K562 (cell line): ENCODE measurements around the gene TBL1Y. TPM values are rescaled to one million over a fixed set of nuclear protein-coding genes. Genes with fewer than 3 reads are reported as not detected.

Source experiments
- ATAC-seq: fragments of 200-7000 bp; cut with Tn5 transposase; 3 replicates; pipeline ENCODE4 v1.9.1; 2020; ENCODE audit warnings: moderate library complexity
- BruUV-seq: library from RNA; stranded (reverse); fragments of 400-500 nt; replicated peaks from 2 replicates; lab custom pipeline; 2021; lab: Mats Ljungman, UMichigan
- CTCF ChIA-PET: fragments of 300-600 bp; formaldehyde crosslinking; extraction: SDS; loops from one replicate; lab custom pipeline; 2021; ENCODE audit warnings: low intra/inter-chr PET ratio; lab: Yijun Ruan, JAX
- POLR2A ChIA-PET: fragments of 300-600, 350-650 bp; sonication (Branson Sonifier 250); formaldehyde crosslinking; extraction: SDS; loops from one replicate; lab custom pipeline; 2021; ENCODE audit warnings: antibody characterized with exemption, inconsistent platforms; lab: Yijun Ruan, JAX
- DNase-seq, 4 experiments: peaks; one replicate each; pipeline versions ENCODE4 v3.0.0 to v3.0.0-alpha.2; 2011 to 2018; ENCODE audit warnings: low spot score in 3 of 4, mixed read lengths in 3 of 4; ENCODE audit errors: extremely low read depth in 1 of 4
- FAIRE-seq: peaks from 2 replicates; lab custom pipeline; 2011; peaks lifted over from hg19 to GRCh38; lab: Jason Lieb, UNC
- H2AFZ ChIP-seq: 2 replicates; pipeline ENCODE4 v1.6.0; 2011; ENCODE audit warnings: low read depth, low read length, control low read depth, inconsistent platforms
- H3K27ac ChIP-seq: fragments of 200-600 bp; 3 replicates; pipeline ENCODE4 v1.8.0; 2011; ENCODE audit warnings: low read depth, mild to moderate bottlenecking, control low read depth, inconsistent platforms, low read length, moderate library complexity, mixed read lengths; ENCODE audit errors: extremely low read depth
- H3K27me3 ChIP-seq, 2 experiments: fragments of 300-600 bp in 1 of 2; 2 replicates in 1 of 2; 3 replicates in 1 of 2; pipeline versions ENCODE4 v1.6.0 to v1.8.0; 2011; ENCODE audit warnings: inconsistent platforms in 2 of 2, low read length in 2 of 2, mild to moderate bottlenecking in 1 of 2, mixed read lengths in 1 of 2, moderate library complexity in 1 of 2; ENCODE audit not compliant: control insufficient read depth in 2 of 2, insufficient read depth in 2 of 2
- H3K36me3 ChIP-seq: fragments of 300-600 bp; 3 replicates; pipeline ENCODE4 v1.8.0; 2011; ENCODE audit warnings: mild to moderate bottlenecking, low read length, inconsistent platforms; ENCODE audit not compliant: control insufficient read depth, insufficient read depth
- H3K4me1 ChIP-seq, 2 experiments: fragments of 200-600 bp in 1 of 2; replicated peaks in 1 of 2; 2 replicates in 1 of 2; 3 replicates in 1 of 2; pipeline versions ENCODE4 v1.5.1 to v1.8.0; 2011; ENCODE audit warnings: inconsistent platforms in 2 of 2, low read length in 2 of 2, mild to moderate bottlenecking in 1 of 2, mixed read lengths in 1 of 2, moderate library complexity in 1 of 2; ENCODE audit not compliant: control insufficient read depth in 2 of 2, insufficient read depth in 2 of 2
- H3K4me2 ChIP-seq: 2 replicates; pipeline ENCODE4 v1.6.1; 2011; ENCODE audit warnings: low read length, control low read depth, inconsistent platforms, mixed read lengths; ENCODE audit not compliant: insufficient read depth
- H3K4me3 ChIP-seq: fragments of 200-600 bp; sonication (generic), shearing (Covaris generic); 2 replicates; pipeline ENCODE4 v1.5.1; 2016; ENCODE audit warnings: control low read depth, inconsistent platforms
- H3K79me2 ChIP-seq: fragments of 200-600 bp; 3 replicates; pipeline ENCODE4 v1.8.0; 2011; ENCODE audit warnings: low read length, inconsistent platforms; ENCODE audit not compliant: control insufficient read depth, insufficient read depth
- H3K9ac ChIP-seq, 2 experiments: 2 replicates each; pipeline versions ENCODE4 v1.6.0 to v1.6.1; 2011; ENCODE audit warnings: low read depth in 2 of 2, low read length in 2 of 2, control low read depth in 1 of 2, inconsistent platforms in 1 of 2, mild to moderate bottlenecking in 1 of 2, mixed read lengths in 1 of 2; ENCODE audit not compliant: insufficient read depth in 1 of 2
- H3K9me1 ChIP-seq: one replicate; pipeline ENCODE4 v1.6.0; 2011; ENCODE audit warnings: inconsistent platforms, mild to moderate bottlenecking, low read length, moderate library complexity; ENCODE audit not compliant: control insufficient read depth, insufficient read depth
- H3K9me3 ChIP-seq: replicated peaks from 2 replicates; pipeline ENCODE4 v1.5.1; 2011; ENCODE audit warnings: low read depth, low read length, inconsistent platforms; ENCODE audit not compliant: control insufficient read depth, insufficient read depth
- H4K20me1 ChIP-seq: replicated peaks from 2 replicates; pipeline ENCODE4 v1.6.1; 2011; ENCODE audit warnings: low read length, inconsistent platforms, mixed read lengths; ENCODE audit not compliant: control insufficient read depth, insufficient read depth
- AFF1 ChIP-seq, 2 experiments: fragments of 450-650 bp; IDR thresholded peaks; 2 replicates each; pipeline ENCODE4 v1.6.1; 2018; ENCODE audit warnings: mild to moderate bottlenecking in 2 of 2, low read depth in 1 of 2; ENCODE audit not compliant: partially characterized antibody in 2 of 2
- ATF4 ChIP-seq: fragments of 450-650 bp; formaldehyde crosslinking; IDR thresholded peaks from 2 replicates; pipeline ENCODE4 v1.4.0; 2022; ENCODE audit warnings: mild to moderate bottlenecking, moderate library complexity
- BCL6 ChIP-seq: fragments of 250-450 bp; sonication (Bioruptor Pico); IDR thresholded peaks from 2 replicates; pipeline ENCODE4 v1.4.0; 2020
- CAMTA2 ChIP-seq: fragments of 250-450 bp; sonication (Bioruptor Pico); conservative IDR thresholded peaks from 2 replicates; pipeline ENCODE4 v1.5.1; 2022
- FOXJ2 ChIP-seq: fragments of 200-800 bp; sonication (Bioruptor generic); IDR thresholded peaks from 2 replicates; pipeline ENCODE4 v1.6.1; 2016; ENCODE audit warnings: missing genetic modification characterization, missing compliant biosample characterization
- JUNB ChIP-seq: fragments of 450-650 bp; formaldehyde crosslinking; conservative IDR thresholded peaks from 2 replicates; pipeline ENCODE4 v1.4.0; 2020; ENCODE audit warnings: mild to moderate bottlenecking
- MAFK ChIP-seq: IDR thresholded peaks from 2 replicates; pipeline ENCODE4 v1.6.1; 2011; ENCODE audit warnings: low read length, improper control_type of control experiment
- NFIC ChIP-seq: fragments of 450-650 bp; IDR thresholded peaks from 2 replicates; pipeline ENCODE4 v1.6.1; 2017; ENCODE audit warnings: mild to moderate bottlenecking, inconsistent platforms
- POLR2H ChIP-seq: IDR thresholded peaks from 2 replicates; pipeline ENCODE4 v1.6.1; 2016; ENCODE audit warnings: missing genetic modification characterization, low read depth, mild to moderate bottlenecking, control low read depth, missing compliant biosample characterization, moderate library complexity
- RUNX1 ChIP-seq: sonication (generic); IDR thresholded peaks from 2 replicates; pipeline ENCODE4 v1.6.1; 2016; ENCODE audit warnings: antibody characterized with exemption, low read depth
- SAFB ChIP-seq: fragments of 200-400 bp; formaldehyde crosslinking; IDR thresholded peaks from 2 replicates; pipeline ENCODE4 v1.6.1; 2017; ENCODE audit warnings: low read depth, low read length, borderline replicate concordance
- ZBTB2 ChIP-seq: fragments of 450-650 bp; IDR thresholded peaks from 2 replicates; pipeline ENCODE4 v1.6.1; 2016; ENCODE audit warnings: antibody characterized with exemption
- ZFPM2 ChIP-seq: fragments of 250-450 bp; sonication (Bioruptor Pico); IDR thresholded peaks from 2 replicates; pipeline ENCODE4 v1.5.1; 2022; ENCODE audit warnings: mild to moderate bottlenecking
- ZNF561 ChIP-seq: fragments of 450-650 bp; formaldehyde crosslinking; conservative IDR thresholded peaks from 2 replicates; pipeline ENCODE4 v1.4.0; 2020; ENCODE audit warnings: mild to moderate bottlenecking, moderate library complexity
- ZNF655 ChIP-seq: fragments of 250-450 bp; sonication (Bioruptor Pico); IDR thresholded peaks from 2 replicates; pipeline ENCODE4 v1.5.0; 2021
- WGBS: fragments of 100-300 bp; shearing (Covaris generic); methylation state at CpG from one replicate; pipeline ENCODE4 v1.1.6; 2016; ENCODE audit warnings: low coverage, mixed read lengths; ENCODE audit not compliant: insufficient coverage; ENCODE audit errors: missing lambda C conversion rate; 5-methylcytosine and 5-hydroxymethylcytosine counted together
- in situ Hi-C: fragments of 300-500 bp; cut with MboI; formaldehyde crosslinking; loops from 4 replicates; pipeline ENCODE4 v1.15.0; 2018; ENCODE audit warnings: inconsistent platforms, mixed read lengths
- intact Hi-C: fragments of 100-400 bp; cut with micrococcal nuclease; formaldehyde crosslinking; loops from 2 replicates; pipeline ENCODE4 v1.14.2; 2022
- polyA plus RNA-seq, 8 experiments: library from polyadenylated mRNA; depleted of rRNA in 4 of 8; stranded (reverse) in 5 of 8; unstranded in 3 of 8; fragments of >200 nt; fragmentation: Nextera tagmentation in 2 of 8; fragmentation: Illumina TruSeq in 1 of 8; extraction: Ambion mirVana in 2 of 8; extraction: Trizol in 1 of 8; gene quantifications; 2 replicates each; pipeline versions ENCODE4 v1.2.1 to v1.2.3, GENCODE V29; 2011 to 2014; ENCODE audit warnings: inconsistent platforms in 1 of 8, missing spikeins in 1 of 8
- total RNA-seq, 7 experiments: library from RNA; depleted of rRNA in 6 of 7; stranded (reverse); fragments of >200 nt in 6 of 7; fragmentation: Illumina TruSeq in 2 of 7; extraction: Trizol in 2 of 7; gene quantifications; 2 replicates each; pipeline versions ENCODE4 v1.2.1 to v1.2.3, GENCODE V29; 2011 to 2021; ENCODE audit warnings: low replicate concordance in 1 of 7

TBL1Y gene
- total and polyA plus RNA-seq, 9 of the 15 experiments (the other 6 are each of a cell fraction or from before 2014, with no cell fraction given) = not detected

GRCh38 chrY:7102680-7103079 is 192.2 kb downstream of the TBL1Y start:
- Histone ChIP-seq H3K36me3 (no peaks in the 10 kb centered on the region), H4K20me1 (no peaks in the 10 kb centered on the region), H3K4me1 (no peaks in the 10 kb centered on the region), H3K4me3 (no peak overlapping the region), H2AFZ (no peak overlapping the region), H3K9ac (no peak overlapping the region), H3K79me2 (no peaks in the 10 kb centered on the region)
- BruUV-seq = no TSS peak
- DNase-seq = no peak
- WGBS = no CpG with 5 or more reads among the region's 1 CpG
- TF ChIP-seq BCL6 (CRISPR knock-in tag) (no peak), ATF4 (CRISPR knock-in tag) (no peak), RUNX1 (no peak), ZNF561 (CRISPR knock-in tag) (no peak), ZNF655 (CRISPR knock-in tag) (no peak), ZFPM2 (CRISPR knock-in tag) (no peak), NFIC (no peak), POLR2H (tag) (no peak), MAFK (no peak), FOXJ2 (tag) (no peak), SAFB (no peak), JUNB (CRISPR knock-in tag) (no peak), AFF1 (IDR thresholded peaks at IDR 0.05; ENCODE audit: low read depth in 1 of 2, partially characterized antibody in 2 of 2) (no peak), CAMTA2 (CRISPR knock-in tag) (no peak), ZBTB2 (no peak)
- TF ChIP-seq, all 486 proteins: peak for 0
- intact Hi-C loops = no loop called here
- ChIA-PET POLR2A (no interaction called here), CTCF (no interaction called here)
- Histone ChIP-seq H3K27me3 (no peaks in the 10 kb centered on the region), H3K4me2 (no peak overlapping the region), H3K9me3 (no peaks in the 10 kb centered on the region), H3K27ac (no peak overlapping the region), H3K9me1 (no peaks in the 10 kb centered on the region)
- in situ Hi-C loops = no loop called here
- ATAC-seq (no peak), FAIRE-seq (no peak)
